Measurements from ENCODE around the gene R3HCC1L. TPM values are rescaled to one million over a fixed set of nuclear protein-coding genes. Genes with fewer than 3 reads are reported as not detected.

The R3HCC1L gene
- total and polyA plus RNA-seq, 12 donors: 6.5 to 24.3 (median 10.1) TPM

GRCh38 chr10:98285416-98285815 lies 151.0 kb downstream of the R3HCC1L start:
- no peak overlapping the region for H3K27ac ChIP-seq
- DNase-seq: no peak
- intact Hi-C loops (cut with DNase I): no loop called here
- H3K4me1 ChIP-seq (replicated peaks in 1 of 2): no peaks in the 10 kb centered on the region
- no peaks in the 10 kb centered on the region for H3K36me3 ChIP-seq (replicated peaks in 1 of 2)
- TF ChIP-seq CTCF (IDR thresholded peaks at IDR 0.05) (no peak), POLR2A (IDR thresholded peaks at IDR 0.05) (no peak)
- no peaks in the 10 kb centered on the region for H3K9me3 ChIP-seq (replicated peaks in 1 of 3)
- 67 to 86% (median 73%) methylated on average over 1 to 2 of the region's 2 CpGs for whole genome bisulfite sequencing, 4 donors
- no peak overlapping the region for H3K4me3 ChIP-seq
- no peaks in the 10 kb centered on the region for H3K27me3 ChIP-seq

- intact Hi-C loops (cut with DNase I): no loop called here
- DNase-seq: no peak
- 86 to 95% (median 88%) methylated on average over 12 of the region's 12 CpGs for WGBS, 4 donors
- no peaks in the 10 kb centered on the region for H3K4me1 ChIP-seq (replicated peaks in 1 of 2)
- H3K4me3 ChIP-seq: no peak overlapping the region
- no peaks in the 10 kb centered on the region for H3K36me3 ChIP-seq (replicated peaks in 1 of 2)
- H3K27me3 ChIP-seq: no peaks in the 10 kb centered on the region
- no peak overlapping the region for H3K27ac ChIP-seq
- no peak for TF ChIP-seq CTCF (IDR thresholded peaks at IDR 0.05)
- no peak for TF ChIP-seq POLR2A (IDR thresholded peaks at IDR 0.05)
- H3K9me3 ChIP-seq (replicated peaks in 1 of 3): no peaks in the 10 kb centered on the region
Measured at GRCh38 chr10:98286419-98286818, 152.0 kb downstream of the R3HCC1L start.

GRCh38 chr10:98287321-98287720 lies 152.9 kb downstream of the R3HCC1L start:
- Histone ChIP-seq H3K4me3 (no peak overlapping the region), H3K27me3 (no peaks in the 10 kb centered on the region), H3K36me3 (replicated peaks in 1 of 2) (no peaks in the 10 kb centered on the region), H3K4me1 (replicated peaks in 1 of 2) (no peaks in the 10 kb centered on the region), H3K9me3 (replicated peaks in 1 of 3) (no peaks in the 10 kb centered on the region), H3K27ac (no peak overlapping the region)
- intact Hi-C loops (cut with DNase I): no loop called here
- DNase-seq: no peak
- TF ChIP-seq CTCF (IDR thresholded peaks at IDR 0.05): no peak
- TF ChIP-seq POLR2A (IDR thresholded peaks at IDR 0.05): no peak
- 86 to 98% (median 92%) methylated on average over 5 of the region's 5 CpGs for WGBS, 4 donors

GRCh38 chr10:98289802-98290209 lies 155.3 kb downstream of the R3HCC1L start:
- no peak overlapping the region for H3K27ac ChIP-seq
- no peaks in the 10 kb centered on the region for H3K27me3 ChIP-seq
- no peak for DNase-seq
- H3K4me3 ChIP-seq: no peak overlapping the region
- WGBS, 4 donors: 87 to 91% (median 90%) methylated on average over 5 to 10 of the region's 10 CpGs
- no peak for TF ChIP-seq CTCF (IDR thresholded peaks at IDR 0.05)
- no peaks in the 10 kb centered on the region for H3K4me1 ChIP-seq (replicated peaks in 1 of 2)
- H3K9me3 ChIP-seq (replicated peaks in 1 of 3): no peaks in the 10 kb centered on the region
- intact Hi-C loops (cut with DNase I): no loop called here
- no peaks in the 10 kb centered on the region for H3K36me3 ChIP-seq (replicated peaks in 1 of 2)
